IMR-90 (cell line): ENCODE results near the gene H6PD.

Source experiments
- BHLHE40 ChIP-seq: fragments of 150-350 bp; IDR thresholded peaks from 2 replicates; pipeline ENCODE4 v1.6.1; 2016; ENCODE audit warnings: mild to moderate bottlenecking, low read depth, low read length
- CEBPB ChIP-seq: IDR thresholded peaks from 2 replicates; pipeline ENCODE4 v1.6.1; 2012; ENCODE audit warnings: low read depth, low read length, improper control_type of control experiment
- CTCF ChIP-seq: conservative IDR thresholded peaks from 2 replicates; pipeline ENCODE4 v1.5.1; 2012; ENCODE audit warnings: mild to moderate bottlenecking, low read depth, low read length, improper control_type of control experiment
- ELK1 ChIP-seq: fragments of 150-350 bp; IDR thresholded peaks from 2 replicates; pipeline ENCODE4 v1.6.1; 2016; ENCODE audit warnings: low read depth, mild to moderate bottlenecking, low read length, moderate library complexity, borderline replicate concordance
- MAFK ChIP-seq: IDR thresholded peaks from 2 replicates; pipeline ENCODE4 v1.6.1; 2012; ENCODE audit warnings: low read depth, low read length, improper control_type of control experiment
- MAZ ChIP-seq: IDR thresholded peaks from 2 replicates; pipeline ENCODE4 v1.6.1; 2012; ENCODE audit warnings: low read depth, mild to moderate bottlenecking, low read length, improper control_type of control experiment, moderate library complexity, borderline replicate concordance
- MXI1 ChIP-seq: IDR thresholded peaks from 2 replicates; pipeline ENCODE4 v1.6.1; 2012; ENCODE audit warnings: low read depth, mild to moderate bottlenecking, low read length, moderate library complexity, borderline replicate concordance
- POLR2A ChIP-seq: IDR thresholded peaks from 2 replicates; pipeline ENCODE4 v1.6.1; 2012; ENCODE audit warnings: mild to moderate bottlenecking, low read depth, low read length
- RAD21 ChIP-seq: IDR thresholded peaks from 2 replicates; pipeline ENCODE4 v1.6.1; 2012; ENCODE audit warnings: low read length, improper control_type of control experiment
- RCOR1 ChIP-seq: IDR thresholded peaks from 2 replicates; pipeline ENCODE4 v1.6.1; 2012; ENCODE audit warnings: mild to moderate bottlenecking, low read length, improper control_type of control experiment; ENCODE audit not compliant: insufficient replicate concordance
- RFX5 ChIP-seq: IDR thresholded peaks from 2 replicates; pipeline ENCODE4 v1.8.0; 2012; ENCODE audit warnings: low read depth, mild to moderate bottlenecking, low read length, moderate library complexity
- SMC3 ChIP-seq: fragments of 150-350 bp; IDR thresholded peaks from 2 replicates; pipeline ENCODE4 v1.6.1; 2016; ENCODE audit warnings: low read depth, mild to moderate bottlenecking, antibody characterized with exemption, low read length, moderate library complexity

GRCh38 chr1:9267352-9267686 is 32.7 kb downstream of the H6PD start:
- TF ChIP-seq CTCF (no peak), POLR2A (no peak), ELK1 (no peak), RAD21 (no peak), RCOR1 (no peak), SMC3 (no peak), RFX5 (no peak), BHLHE40 (no peak), MAFK (no peak), CEBPB (no peak), MAZ (no peak), MXI1 (no peak)
